K562 (cell line): ENCODE measurements around the gene MVP. TPM values are rescaled to one million over a fixed set of nuclear protein-coding genes. Genes with fewer than 3 reads are reported as not detected.
A peak's percentile ranks its signal among the peaks of the same experiment; 100 is the strongest.

Experiments used
- ATAC-seq: fragments of 200-7000 bp; cut with Tn5 transposase; 3 replicates; pipeline ENCODE4 v1.9.1; 2020; ENCODE audit warnings: moderate library complexity
- BruUV-seq: library from RNA; stranded (reverse); fragments of 400-500 nt; replicated peaks from 2 replicates; lab custom pipeline; 2021; lab: Mats Ljungman, UMichigan
- CTCF ChIA-PET: fragments of 300-600 bp; formaldehyde crosslinking; extraction: SDS; loops from one replicate; lab custom pipeline; 2021; ENCODE audit warnings: low intra/inter-chr PET ratio; lab: Yijun Ruan, JAX
- POLR2A ChIA-PET: fragments of 300-600, 350-650 bp; sonication (Branson Sonifier 250); formaldehyde crosslinking; extraction: SDS; loops from one replicate; lab custom pipeline; 2021; ENCODE audit warnings: antibody characterized with exemption, inconsistent platforms; lab: Yijun Ruan, JAX
- DNase-seq, 4 experiments: peaks; one replicate each; pipeline versions ENCODE4 v3.0.0 to v3.0.0-alpha.2; 2011 to 2018; ENCODE audit warnings: low spot score in 3 of 4, mixed read lengths in 3 of 4; ENCODE audit errors: extremely low read depth in 1 of 4
- FAIRE-seq: peaks from 2 replicates; lab custom pipeline; 2011; peaks lifted over from hg19 to GRCh38; lab: Jason Lieb, UNC
- H2AFZ ChIP-seq: 2 replicates; pipeline ENCODE4 v1.6.0; 2011; ENCODE audit warnings: low read depth, low read length, control low read depth, inconsistent platforms
- H3K27ac ChIP-seq: fragments of 200-600 bp; 3 replicates; pipeline ENCODE4 v1.8.0; 2011; ENCODE audit warnings: low read depth, mild to moderate bottlenecking, control low read depth, inconsistent platforms, low read length, moderate library complexity, mixed read lengths; ENCODE audit errors: extremely low read depth
- H3K27me3 ChIP-seq, 2 experiments: fragments of 300-600 bp in 1 of 2; 2 replicates in 1 of 2; 3 replicates in 1 of 2; pipeline versions ENCODE4 v1.6.0 to v1.8.0; 2011; ENCODE audit warnings: inconsistent platforms in 2 of 2, low read length in 2 of 2, mild to moderate bottlenecking in 1 of 2, mixed read lengths in 1 of 2, moderate library complexity in 1 of 2; ENCODE audit not compliant: control insufficient read depth in 2 of 2, insufficient read depth in 2 of 2
- H3K36me3 ChIP-seq: fragments of 300-600 bp; 3 replicates; pipeline ENCODE4 v1.8.0; 2011; ENCODE audit warnings: mild to moderate bottlenecking, low read length, inconsistent platforms; ENCODE audit not compliant: control insufficient read depth, insufficient read depth
- H3K4me1 ChIP-seq, 2 experiments: fragments of 200-600 bp in 1 of 2; replicated peaks in 1 of 2; 2 replicates in 1 of 2; 3 replicates in 1 of 2; pipeline versions ENCODE4 v1.5.1 to v1.8.0; 2011; ENCODE audit warnings: inconsistent platforms in 2 of 2, low read length in 2 of 2, mild to moderate bottlenecking in 1 of 2, mixed read lengths in 1 of 2, moderate library complexity in 1 of 2; ENCODE audit not compliant: control insufficient read depth in 2 of 2, insufficient read depth in 2 of 2
- H3K4me2 ChIP-seq: 2 replicates; pipeline ENCODE4 v1.6.1; 2011; ENCODE audit warnings: low read length, control low read depth, inconsistent platforms, mixed read lengths; ENCODE audit not compliant: insufficient read depth
- H3K4me3 ChIP-seq: fragments of 200-600 bp; sonication (generic), shearing (Covaris generic); 2 replicates; pipeline ENCODE4 v1.5.1; 2016; ENCODE audit warnings: control low read depth, inconsistent platforms
- H3K79me2 ChIP-seq: fragments of 200-600 bp; 3 replicates; pipeline ENCODE4 v1.8.0; 2011; ENCODE audit warnings: low read length, inconsistent platforms; ENCODE audit not compliant: control insufficient read depth, insufficient read depth
- H3K9ac ChIP-seq, 2 experiments: 2 replicates each; pipeline versions ENCODE4 v1.6.0 to v1.6.1; 2011; ENCODE audit warnings: low read depth in 2 of 2, low read length in 2 of 2, control low read depth in 1 of 2, inconsistent platforms in 1 of 2, mild to moderate bottlenecking in 1 of 2, mixed read lengths in 1 of 2; ENCODE audit not compliant: insufficient read depth in 1 of 2
- H3K9me1 ChIP-seq: one replicate; pipeline ENCODE4 v1.6.0; 2011; ENCODE audit warnings: inconsistent platforms, mild to moderate bottlenecking, low read length, moderate library complexity; ENCODE audit not compliant: control insufficient read depth, insufficient read depth
- H3K9me3 ChIP-seq: replicated peaks from 2 replicates; pipeline ENCODE4 v1.5.1; 2011; ENCODE audit warnings: low read depth, low read length, inconsistent platforms; ENCODE audit not compliant: control insufficient read depth, insufficient read depth
- H4K20me1 ChIP-seq: replicated peaks from 2 replicates; pipeline ENCODE4 v1.6.1; 2011; ENCODE audit warnings: low read length, inconsistent platforms, mixed read lengths; ENCODE audit not compliant: control insufficient read depth, insufficient read depth
- BDP1 ChIP-seq: IDR thresholded peaks from 3 replicates; pipeline ENCODE4 v1.6.1; 2011; ENCODE audit not compliant: insufficient read length, insufficient read depth
- CEBPB ChIP-seq: fragments of 450-650 bp; IDR thresholded peaks from 2 replicates; pipeline ENCODE4 v1.6.1; 2016; ENCODE audit warnings: missing genetic modification characterization, missing compliant biosample characterization
- GABPA ChIP-seq: fragments of 200-800 bp; sonication (Bioruptor generic); conservative IDR thresholded peaks from 2 replicates; pipeline ENCODE4 v1.6.1; 2016; ENCODE audit warnings: low read depth, missing genetic modification characterization, missing compliant biosample characterization
- MEF2D ChIP-seq: conservative IDR thresholded peaks from 2 replicates; pipeline ENCODE4 v1.6.1; 2016; ENCODE audit warnings: low read depth, missing genetic modification characterization, missing compliant biosample characterization
- RAD21 ChIP-seq, 2 experiments: fragments of 250-450 bp in 1 of 2; fragments of 450-650 bp in 1 of 2; sonication (Bioruptor Pico) in 1 of 2; formaldehyde crosslinking in 1 of 2; IDR thresholded peaks in 1 of 2; conservative IDR thresholded peaks in 1 of 2; 2 replicates each; pipeline versions ENCODE4 v1.4.0 to v1.8.0; 2020 to 2022; ENCODE audit warnings: mild to moderate bottlenecking in 2 of 2, moderate library complexity in 1 of 2
- RBM15 ChIP-seq: fragments of 200-400 bp; formaldehyde crosslinking; IDR thresholded peaks from 2 replicates; pipeline ENCODE4 v1.6.1; 2018; ENCODE audit warnings: mild to moderate bottlenecking, low read length, moderate library complexity; ENCODE audit not compliant: insufficient read depth
- RFX5 ChIP-seq: IDR thresholded peaks from 2 replicates; pipeline ENCODE4 v1.6.1; 2011; ENCODE audit warnings: low read depth, mild to moderate bottlenecking, improper control_type of control experiment, low read length
- SIN3A ChIP-seq, 2 experiments: fragments of 150-350 bp in 1 of 2; IDR thresholded peaks; 2 replicates each; pipeline ENCODE4 v1.6.1; 2011 to 2016; ENCODE audit warnings: borderline replicate concordance in 2 of 2, low read depth in 2 of 2, low read length in 2 of 2, mild to moderate bottlenecking in 2 of 2, moderate library complexity in 2 of 2; ENCODE audit not compliant: control insufficient read depth in 1 of 2
- ZFP36 ChIP-seq: fragments of 150-350 bp; IDR thresholded peaks from 2 replicates; pipeline ENCODE4 v1.6.1; 2018; ENCODE audit warnings: low read length, low read depth; ENCODE audit not compliant: partially characterized antibody
- ZNF133 ChIP-seq: fragments of 250-450 bp; sonication (Bioruptor Pico); IDR thresholded peaks from 2 replicates; pipeline ENCODE4 v1.4.0; 2020; ENCODE audit warnings: mild to moderate bottlenecking
- ZNF197 ChIP-seq: fragments of 200-800 bp; sonication (Bioruptor generic); IDR thresholded peaks from 2 replicates; pipeline ENCODE4 v1.6.1; 2016; ENCODE audit warnings: low read depth, missing genetic modification characterization, missing compliant biosample characterization
- ZNF282 ChIP-seq: sonication (generic); formaldehyde crosslinking; IDR thresholded peaks from 2 replicates; pipeline ENCODE4 v1.8.1; 2023; ENCODE audit warnings: missing genetic modification reagents
- ZZZ3 ChIP-seq: fragments of 450-650 bp; IDR thresholded peaks from 2 replicates; pipeline ENCODE4 v1.6.1; 2016; ENCODE audit warnings: antibody characterized with exemption, mild to moderate bottlenecking, moderate library complexity
- WGBS: fragments of 100-300 bp; shearing (Covaris generic); methylation state at CpG from one replicate; pipeline ENCODE4 v1.1.6; 2016; ENCODE audit warnings: low coverage, mixed read lengths; ENCODE audit not compliant: insufficient coverage; ENCODE audit errors: missing lambda C conversion rate; 5-methylcytosine and 5-hydroxymethylcytosine counted together
- in situ Hi-C: fragments of 300-500 bp; cut with MboI; formaldehyde crosslinking; loops from 4 replicates; pipeline ENCODE4 v1.15.0; 2018; ENCODE audit warnings: inconsistent platforms, mixed read lengths
- intact Hi-C: fragments of 100-400 bp; cut with micrococcal nuclease; formaldehyde crosslinking; loops from 2 replicates; pipeline ENCODE4 v1.14.2; 2022
- polyA plus RNA-seq, 8 experiments: library from polyadenylated mRNA; depleted of rRNA in 4 of 8; stranded (reverse) in 5 of 8; unstranded in 3 of 8; fragments of >200 nt; fragmentation: Nextera tagmentation in 2 of 8; fragmentation: Illumina TruSeq in 1 of 8; extraction: Ambion mirVana in 2 of 8; extraction: Trizol in 1 of 8; gene quantifications; 2 replicates each; pipeline versions ENCODE4 v1.2.1 to v1.2.3, GENCODE V29; 2011 to 2014; ENCODE audit warnings: inconsistent platforms in 1 of 8, missing spikeins in 1 of 8
- total RNA-seq, 7 experiments: library from RNA; depleted of rRNA in 6 of 7; stranded (reverse); fragments of >200 nt in 6 of 7; fragmentation: Illumina TruSeq in 2 of 7; extraction: Trizol in 2 of 7; gene quantifications; 2 replicates each; pipeline versions ENCODE4 v1.2.1 to v1.2.3, GENCODE V29; 2011 to 2021; ENCODE audit warnings: low replicate concordance in 1 of 7
- TF ChIP-seq, protein P1 (sequence below): fragments of 250-450 bp; sonication (Bioruptor Pico); IDR thresholded peaks from 2 replicates; pipeline ENCODE4 v1.5.0; 2021
- TF ChIP-seq, protein P2 (sequence below), 3 experiments: IDR thresholded peaks in 2 of 3; conservative IDR thresholded peaks in 1 of 3; 2 replicates each; pipeline ENCODE4 v1.5.1; 2011 to 2012; ENCODE audit warnings: low read length in 3 of 3, mild to moderate bottlenecking in 3 of 3, control low read depth in 2 of 3, improper control_type of control experiment in 1 of 3, inconsistent platforms in 1 of 3, low read depth in 1 of 3, mixed read lengths in 1 of 3, moderate library complexity in 1 of 3; ENCODE audit not compliant: insufficient read depth in 2 of 3
- TF ChIP-seq, protein P3 (sequence below): fragments of 450-650 bp; IDR thresholded peaks from 2 replicates; pipeline ENCODE4 v1.6.1; 2016

The MVP gene
- total and polyA plus RNA-seq, 9 of the 15 experiments (the other 6 are each of a cell fraction or from before 2014, with no cell fraction given): 0.39 to 1.9 (median 0.76) TPM; not detected in 2

DNA sequence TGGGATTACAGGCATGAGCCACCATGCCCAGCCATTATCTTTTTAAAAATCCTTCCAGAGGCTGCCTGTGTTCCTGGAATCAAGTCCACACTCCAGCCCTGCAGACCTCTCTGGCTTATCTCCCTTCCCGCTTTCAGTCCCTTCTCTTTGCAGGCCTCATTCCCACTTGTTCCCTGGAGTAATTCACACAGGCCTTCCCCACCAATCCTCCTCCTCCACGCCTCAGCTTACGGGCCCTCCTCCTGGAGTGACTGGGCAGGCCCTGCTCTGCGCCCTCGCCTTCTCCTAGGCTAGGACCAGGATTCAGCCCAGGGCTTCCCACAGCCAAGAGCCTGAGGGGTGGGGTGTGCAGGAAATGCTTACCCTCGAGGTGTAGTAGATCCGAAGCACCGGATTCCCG is 40.0 kb downstream of the MVP start (continued):
- TF ChIP-seq RAD21 (CRISPR knock-in tag; conservative IDR thresholded peaks at IDR 0.05 in 1 of 2, IDR thresholded peaks at IDR 0.05 in 1 of 2) (no peak), GABPA (tag) (no peak), BDP1 (no peak), RFX5 (no peak)
- TF ChIP-seq, protein P1, sequence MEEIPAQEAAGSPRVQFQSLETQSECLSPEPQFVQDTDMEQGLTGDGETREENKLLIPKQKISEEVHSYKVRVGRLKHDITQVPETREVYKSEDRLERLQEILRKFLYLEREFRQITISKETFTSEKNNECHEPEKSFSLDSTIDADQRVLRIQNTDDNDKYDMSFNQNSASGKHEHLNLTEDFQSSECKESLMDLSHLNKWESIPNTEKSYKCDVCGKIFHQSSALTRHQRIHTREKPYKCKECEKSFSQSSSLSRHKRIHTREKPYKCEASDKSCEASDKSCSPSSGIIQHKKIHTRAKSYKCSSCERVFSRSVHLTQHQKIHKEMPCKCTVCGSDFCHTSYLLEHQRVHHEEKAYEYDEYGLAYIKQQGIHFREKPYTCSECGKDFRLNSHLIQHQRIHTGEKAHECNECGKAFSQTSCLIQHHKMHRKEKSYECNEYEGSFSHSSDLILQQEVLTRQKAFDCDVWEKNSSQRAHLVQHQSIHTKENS: no peak

DNA sequence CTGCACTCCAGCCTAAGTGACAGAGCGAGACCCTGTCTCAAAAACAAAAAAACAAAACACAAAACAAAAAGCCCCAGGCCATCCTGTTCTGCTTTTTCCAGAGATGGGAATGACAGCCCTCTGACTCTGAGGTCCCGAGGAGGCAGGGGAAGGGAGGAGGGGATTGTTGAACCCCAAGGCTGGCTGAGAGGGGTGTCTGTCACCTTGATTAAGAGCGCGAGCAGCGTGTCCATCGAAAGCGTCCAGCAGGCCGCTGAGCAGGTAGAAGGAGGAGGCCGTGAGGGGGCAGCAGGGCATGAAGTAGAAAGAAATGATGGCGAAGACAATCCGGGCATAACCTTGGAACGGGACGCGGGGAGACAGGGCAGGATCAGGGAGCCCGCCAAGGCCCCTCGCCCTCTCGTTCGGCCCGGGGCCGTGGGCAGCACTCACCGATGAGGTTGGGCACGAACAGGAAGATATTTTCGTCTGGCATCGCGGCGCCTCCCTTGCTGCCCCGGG is 42.2 kb downstream of the MVP start:
- in situ Hi-C loops: no loop called here
- DNase-seq (peak in 3 of 4 experiments; percentile 28 to 38 (median 30)), ATAC-seq (peak; percentile 33), FAIRE-seq (no peak)
- peak overlapping the region; percentile 96 for H3K4me2 ChIP-seq
- peak overlapping the region; percentile 99 for H2AFZ ChIP-seq
- BruUV-seq: no TSS peak
- H3K9me3 ChIP-seq: no peaks in the 10 kb centered on the region
- CTCF ChIA-PET: interaction anchor here (1.3 to 1.7 kb wide), 2 partner anchors 142 to 159 kb away, joined by 5 to 7 read pairs; no protein-coding TSS in a partner anchor
- H4K20me1 ChIP-seq: no peaks in the 10 kb centered on the region
- H3K4me3 ChIP-seq: peak overlapping the region; percentile 98
- intact Hi-C loops: loop anchor here (5.0 kb wide), 1 partner anchor 145 kb away; no protein-coding TSS in a partner anchor
- H3K36me3 ChIP-seq: peaks cover 27% of the 10 kb centered on the region; the same call in 2 of the 3 replicates
- H3K9me1 ChIP-seq: no peaks in the 10 kb centered on the region
- H3K4me1 ChIP-seq: peaks cover 0 to 32% of the 10 kb centered on the region in 2 experiments; a peak in 3 of 5 replicates
- WGBS: 4% methylated on average over 22 of the region's 27 CpGs
- peaks cover 11% of the 10 kb centered on the region; the same call in 2 of the 3 replicates for H3K79me2 ChIP-seq
- H3K27me3 ChIP-seq: no peaks in the 10 kb centered on the region; a peak in 1 of 5 replicates
- H3K27ac ChIP-seq: peak overlapping the region; percentile 99
- POLR2A ChIA-PET: interaction anchor here (0.9 to 1.5 kb wide), 3 partner anchors 8 to 143 kb away, joined by 3 to 6 read pairs (median 4); no protein-coding TSS in a partner anchor
- H3K9ac ChIP-seq: peak overlapping the region; percentile 93; a peak in 3 of 4 replicates
- TF ChIP-seq ZFP36 (no peak), ZNF282 (no peak), SIN3A (IDR thresholded peaks at IDR 0.05; ENCODE audit: borderline replicate concordance in 2 of 2, control insufficient read depth in 1 of 2, low read depth in 2 of 2, low read length in 2 of 2) (0 out of 4 replicates have a peak, but pooled peaks of 1 of the 2 experiments have one; percentile 5), RBM15 (no peak), ZNF133 (CRISPR knock-in tag) (no peak), ZZZ3 (no peak), ZNF197 (no peak), MEF2D (no peak), CEBPB (tag) (no peak)
- TF ChIP-seq, protein P2, sequence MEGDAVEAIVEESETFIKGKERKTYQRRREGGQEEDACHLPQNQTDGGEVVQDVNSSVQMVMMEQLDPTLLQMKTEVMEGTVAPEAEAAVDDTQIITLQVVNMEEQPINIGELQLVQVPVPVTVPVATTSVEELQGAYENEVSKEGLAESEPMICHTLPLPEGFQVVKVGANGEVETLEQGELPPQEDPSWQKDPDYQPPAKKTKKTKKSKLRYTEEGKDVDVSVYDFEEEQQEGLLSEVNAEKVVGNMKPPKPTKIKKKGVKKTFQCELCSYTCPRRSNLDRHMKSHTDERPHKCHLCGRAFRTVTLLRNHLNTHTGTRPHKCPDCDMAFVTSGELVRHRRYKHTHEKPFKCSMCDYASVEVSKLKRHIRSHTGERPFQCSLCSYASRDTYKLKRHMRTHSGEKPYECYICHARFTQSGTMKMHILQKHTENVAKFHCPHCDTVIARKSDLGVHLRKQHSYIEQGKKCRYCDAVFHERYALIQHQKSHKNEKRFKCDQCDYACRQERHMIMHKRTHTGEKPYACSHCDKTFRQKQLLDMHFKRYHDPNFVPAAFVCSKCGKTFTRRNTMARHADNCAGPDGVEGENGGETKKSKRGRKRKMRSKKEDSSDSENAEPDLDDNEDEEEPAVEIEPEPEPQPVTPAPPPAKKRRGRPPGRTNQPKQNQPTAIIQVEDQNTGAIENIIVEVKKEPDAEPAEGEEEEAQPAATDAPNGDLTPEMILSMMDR (IDR thresholded peaks at IDR 0.05 in 2 of 3, conservative IDR thresholded peaks at IDR 0.05 in 1 of 3; ENCODE audit: insufficient read depth in 2 of 3, low read depth in 1 of 3, low read length in 3 of 3): peak in 2 of 3 experiments; percentile 20 to 23; a peak in 3 of 6 replicates
- TF ChIP-seq, protein P3, sequence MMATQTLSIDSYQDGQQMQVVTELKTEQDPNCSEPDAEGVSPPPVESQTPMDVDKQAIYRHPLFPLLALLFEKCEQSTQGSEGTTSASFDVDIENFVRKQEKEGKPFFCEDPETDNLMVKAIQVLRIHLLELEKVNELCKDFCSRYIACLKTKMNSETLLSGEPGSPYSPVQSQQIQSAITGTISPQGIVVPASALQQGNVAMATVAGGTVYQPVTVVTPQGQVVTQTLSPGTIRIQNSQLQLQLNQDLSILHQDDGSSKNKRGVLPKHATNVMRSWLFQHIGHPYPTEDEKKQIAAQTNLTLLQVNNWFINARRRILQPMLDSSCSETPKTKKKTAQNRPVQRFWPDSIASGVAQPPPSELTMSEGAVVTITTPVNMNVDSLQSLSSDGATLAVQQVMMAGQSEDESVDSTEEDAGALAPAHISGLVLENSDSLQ: peak; percentile 48; the same call in 1 of the 2 replicates
